ENCODE measurements around the gene SEC14L2. TPM values are rescaled to one million over a fixed set of nuclear protein-coding genes. Genes with fewer than 3 reads are reported as not detected.

Gene SEC14L2
- total RNA-seq, 1 donor from 2014 or later: 10.8 TPM

DNA sequence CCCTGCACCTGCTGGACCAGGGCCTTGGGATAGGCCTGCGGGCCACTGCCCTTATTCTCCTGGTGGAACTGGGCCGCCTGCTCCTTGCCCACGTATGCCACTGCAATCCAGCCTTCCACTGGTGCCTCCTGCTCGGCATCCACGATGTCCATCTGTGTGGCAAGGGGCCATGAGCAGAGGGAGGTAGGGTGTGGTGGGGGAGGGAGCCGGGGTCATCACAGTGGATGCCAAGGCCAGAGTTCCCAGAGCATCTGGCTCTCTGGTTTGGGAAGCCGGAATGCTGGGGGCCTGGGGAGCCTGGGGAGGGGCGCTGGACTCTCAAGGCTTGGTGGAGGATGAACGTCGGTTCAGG, 10.2 kb upstream of the SEC14L2 start:
- peak overlapping the region; percentile 81 for H3K27ac Mint-ChIP-seq (ENCODE audit: unreplicated experiment)
- H3K9me3 Mint-ChIP-seq: no peaks in the 10 kb centered on the region
- H3K4me1 Mint-ChIP-seq: peaks cover 23% of the 10 kb centered on the region
- H3K27me3 Mint-ChIP-seq (ENCODE audit: low read depth): no peaks in the 10 kb centered on the region
- no peaks in the 10 kb centered on the region for H3K36me3 Mint-ChIP-seq (ENCODE audit: low read depth)
- TF ChIP-seq, protein P1, sequence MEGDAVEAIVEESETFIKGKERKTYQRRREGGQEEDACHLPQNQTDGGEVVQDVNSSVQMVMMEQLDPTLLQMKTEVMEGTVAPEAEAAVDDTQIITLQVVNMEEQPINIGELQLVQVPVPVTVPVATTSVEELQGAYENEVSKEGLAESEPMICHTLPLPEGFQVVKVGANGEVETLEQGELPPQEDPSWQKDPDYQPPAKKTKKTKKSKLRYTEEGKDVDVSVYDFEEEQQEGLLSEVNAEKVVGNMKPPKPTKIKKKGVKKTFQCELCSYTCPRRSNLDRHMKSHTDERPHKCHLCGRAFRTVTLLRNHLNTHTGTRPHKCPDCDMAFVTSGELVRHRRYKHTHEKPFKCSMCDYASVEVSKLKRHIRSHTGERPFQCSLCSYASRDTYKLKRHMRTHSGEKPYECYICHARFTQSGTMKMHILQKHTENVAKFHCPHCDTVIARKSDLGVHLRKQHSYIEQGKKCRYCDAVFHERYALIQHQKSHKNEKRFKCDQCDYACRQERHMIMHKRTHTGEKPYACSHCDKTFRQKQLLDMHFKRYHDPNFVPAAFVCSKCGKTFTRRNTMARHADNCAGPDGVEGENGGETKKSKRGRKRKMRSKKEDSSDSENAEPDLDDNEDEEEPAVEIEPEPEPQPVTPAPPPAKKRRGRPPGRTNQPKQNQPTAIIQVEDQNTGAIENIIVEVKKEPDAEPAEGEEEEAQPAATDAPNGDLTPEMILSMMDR (conservative IDR thresholded peaks at IDR 0.05): no peak
- H3K4me3 Mint-ChIP-seq: peak overlapping the region; percentile 85
- no peak for DNase-seq (ENCODE audit: low read depth, low spot score)

DNA sequence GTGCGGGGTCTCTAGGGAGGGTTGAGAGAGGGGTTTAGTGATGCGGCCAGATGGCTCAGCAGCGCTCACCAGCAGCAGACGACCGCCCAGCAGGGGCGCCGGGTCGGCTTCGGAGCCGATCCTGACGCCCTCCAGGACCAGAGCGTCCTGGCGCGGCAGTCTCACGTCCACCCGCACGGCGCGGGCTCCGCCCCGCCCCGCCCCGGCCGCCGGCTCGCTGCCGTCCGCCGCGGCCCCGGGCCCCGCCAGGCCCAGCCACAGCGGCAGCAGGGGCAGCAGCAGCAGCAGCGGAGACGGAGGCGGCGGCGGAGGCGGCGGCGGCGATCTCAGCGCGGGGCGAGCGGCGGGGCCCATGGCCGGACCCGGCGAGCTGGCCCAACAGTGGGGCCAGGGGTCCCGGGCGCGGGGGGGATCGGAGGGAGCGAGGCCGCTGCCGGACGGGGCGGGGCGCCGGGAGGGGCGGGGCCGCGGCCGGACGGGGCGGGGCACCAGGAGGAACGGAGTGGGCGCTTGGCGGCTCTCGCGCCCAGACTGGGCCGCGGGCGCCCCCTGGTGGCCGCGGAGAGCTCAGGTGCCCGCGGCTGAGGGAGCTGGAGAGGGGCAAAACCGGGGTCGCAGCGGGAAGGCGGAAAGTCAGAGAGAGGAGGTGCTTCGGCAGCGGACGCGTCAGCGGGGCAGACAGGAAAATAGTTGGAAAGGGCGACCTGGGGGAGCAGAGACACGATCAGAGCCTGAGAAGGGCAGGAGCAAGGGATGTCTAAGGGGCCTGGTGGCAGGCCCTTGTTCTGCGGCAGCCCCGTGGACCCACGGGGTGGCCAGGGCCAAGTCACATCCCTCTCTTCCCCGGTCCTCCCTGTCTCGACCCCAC, 9.6 kb upstream of the SEC14L2 start, which contains the start of gene RNF215:
Gene RNF215, minus strand, starts transcription at position 452 of the 868 bp plus-strand sequence. Its CDS starts 98 bp downstream, at position 354.
- Mint-ChIP-seq H3K4me3 (peak within 1 kb of the TSS; percentile 85), H3K9me3 (no peaks in the 10 kb centered on the region), H3K27me3 (ENCODE audit: low read depth) (no peaks in the 10 kb centered on the region), H3K4me1 (peaks cover 29% of the 10 kb centered on the region), H3K36me3 (ENCODE audit: low read depth) (no peaks in the 10 kb centered on the region), H3K27ac (ENCODE audit: unreplicated experiment) (peak within 1 kb of the TSS; percentile 81)
- TF ChIP-seq, protein P1 (conservative IDR thresholded peaks at IDR 0.05): peak; percentile 97
- DNase-seq (ENCODE audit: low read depth, low spot score): peak; percentile 87

DNA sequence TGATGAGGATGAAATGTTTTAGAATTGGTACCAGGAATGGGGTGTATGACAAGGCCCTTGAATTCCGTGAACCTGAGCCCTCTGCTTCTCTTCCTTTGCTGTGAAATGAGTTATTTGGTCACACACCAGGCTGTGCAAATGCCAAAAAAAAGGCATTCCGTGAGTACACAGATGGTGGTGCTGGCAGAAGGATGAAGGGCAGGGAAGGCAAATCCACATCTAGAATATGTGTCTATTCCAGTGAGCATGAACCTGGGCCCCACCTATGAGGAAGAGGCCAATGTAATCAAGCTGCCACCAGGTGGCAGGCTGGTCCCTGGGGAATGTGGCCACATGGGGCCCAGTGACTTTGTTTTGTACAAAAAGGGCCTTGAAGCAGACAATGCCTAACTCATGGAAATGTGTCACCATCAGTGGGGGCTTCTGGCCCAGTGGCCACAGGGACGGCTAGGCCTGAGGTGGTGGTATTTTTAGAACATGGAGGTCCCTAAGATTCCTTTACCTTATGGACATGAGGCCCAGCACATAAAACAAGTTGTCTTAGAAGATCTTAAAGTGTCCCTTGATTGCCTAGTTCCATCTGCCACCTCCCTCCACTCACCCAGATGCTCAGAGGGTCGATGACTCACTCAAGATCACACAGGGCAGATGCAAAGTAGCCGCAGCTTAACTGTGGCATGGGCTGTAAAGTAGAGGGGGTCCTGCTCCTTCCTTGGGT, 5.7 kb upstream of the SEC14L2 start:
- H3K36me3 Mint-ChIP-seq (ENCODE audit: low read depth): no peaks in the 10 kb centered on the region
- peak overlapping the region; percentile 89 for H3K27ac Mint-ChIP-seq (ENCODE audit: unreplicated experiment)
- H3K27me3 Mint-ChIP-seq (ENCODE audit: low read depth): peaks cover 6% of the 10 kb centered on the region
- peak overlapping the region; percentile 76 for H3K4me3 Mint-ChIP-seq
- H3K4me1 Mint-ChIP-seq: peaks cover 48% of the 10 kb centered on the region
- peak; percentile 41 for DNase-seq (ENCODE audit: low read depth, low spot score)
- H3K9me3 Mint-ChIP-seq: no peaks in the 10 kb centered on the region
- TF ChIP-seq, protein P1 (conservative IDR thresholded peaks at IDR 0.05): peak; percentile 74

DNA sequence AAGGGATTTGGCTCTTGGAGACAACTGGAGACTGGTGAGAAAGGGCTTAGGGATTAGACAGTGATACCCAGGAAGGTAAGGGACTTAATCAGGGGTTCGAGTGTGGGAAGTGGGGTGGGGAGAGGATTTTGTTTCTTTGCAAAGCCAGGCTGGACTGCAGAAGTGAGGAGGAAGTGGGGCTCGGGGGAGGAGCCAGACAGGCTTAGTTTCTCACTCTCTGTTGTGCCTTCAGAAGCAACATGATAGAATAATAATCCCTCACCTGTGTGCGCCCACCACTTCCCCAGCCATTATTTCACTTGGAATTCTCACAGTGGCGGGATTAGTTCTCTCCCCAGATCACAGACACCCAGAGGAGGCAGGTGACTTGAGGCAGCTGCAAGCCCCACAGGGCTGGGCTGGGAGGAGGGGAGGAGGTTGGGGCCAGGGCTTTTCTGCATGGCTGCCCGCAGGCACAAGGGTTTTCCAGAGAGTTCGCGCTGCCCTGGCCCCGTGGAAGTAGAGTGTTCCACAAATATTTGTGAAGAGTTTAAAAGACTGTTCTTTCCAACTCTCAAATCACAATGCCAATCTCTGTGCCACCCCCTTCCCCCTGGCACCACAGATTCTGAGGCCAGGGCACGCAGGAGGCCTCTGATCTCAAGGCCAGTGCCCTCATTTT, 4.0 kb upstream of the SEC14L2 start:
- no peak overlapping the region for H3K4me3 Mint-ChIP-seq
- H3K9me3 Mint-ChIP-seq: no peaks in the 10 kb centered on the region
- H3K36me3 Mint-ChIP-seq (ENCODE audit: low read depth): no peaks in the 10 kb centered on the region
- no peak for DNase-seq (ENCODE audit: low read depth, low spot score)
- peaks cover 48% of the 10 kb centered on the region for H3K4me1 Mint-ChIP-seq
- no peak overlapping the region for H3K27ac Mint-ChIP-seq (ENCODE audit: unreplicated experiment)
- H3K27me3 Mint-ChIP-seq (ENCODE audit: low read depth): peaks cover 19% of the 10 kb centered on the region
- TF ChIP-seq, protein P1 (conservative IDR thresholded peaks at IDR 0.05): no peak

GRCh38 chr22:30393322-30393680, 3.5 kb upstream of the SEC14L2 start:
- H3K4me1 Mint-ChIP-seq: peaks cover 53% of the 10 kb centered on the region
- H3K27me3 Mint-ChIP-seq (ENCODE audit: low read depth): peaks cover 24% of the 10 kb centered on the region
- no peaks in the 10 kb centered on the region for H3K9me3 Mint-ChIP-seq
- H3K4me3 Mint-ChIP-seq: peak overlapping the region; percentile 58
- TF ChIP-seq, protein P1 (conservative IDR thresholded peaks at IDR 0.05): no peak
- H3K36me3 Mint-ChIP-seq (ENCODE audit: low read depth): no peaks in the 10 kb centered on the region
- DNase-seq (ENCODE audit: low read depth, low spot score): no peak
- H3K27ac Mint-ChIP-seq (ENCODE audit: unreplicated experiment): peak overlapping the region; percentile 75
